ENCODE results near the gene SLC37A1. TPM values are rescaled to one million over a fixed set of nuclear protein-coding genes. Genes with fewer than 3 reads are reported as not detected.

SLC37A1 gene
- total and polyA plus RNA-seq, 9 of the 15 experiments (the other 6 are each of a cell fraction or from before 2014, with no cell fraction given) = 0.06 to 3.4 (median 0.40) TPM

GRCh38 chr21:42559326-42559725, 45.7 kb downstream of the SLC37A1 start:
- no peak overlapping the region for H3K4me2 ChIP-seq (ENCODE audit: insufficient read depth, low read length)
- H3K4me1 ChIP-seq (replicated peaks in 1 of 2; ENCODE audit: control insufficient read depth in 2 of 2, insufficient read depth in 2 of 2, low read length in 2 of 2) = peaks cover 20 to 33% of the 10 kb centered on the region in 2 experiments
- in situ Hi-C loops (cut with MboI) (no loop called here), intact Hi-C loops (cut with micrococcal nuclease) (no loop called here)
- no peak overlapping the region; the same call in 1 of the 2 replicates for H2AFZ ChIP-seq (ENCODE audit: low read depth, low read length)
- no peaks in the 10 kb centered on the region for H3K9me1 ChIP-seq (ENCODE audit: control insufficient read depth, insufficient read depth, low read length)
- ChIA-PET CTCF (ENCODE audit: low intra/inter-chr PET ratio) (no interaction called here), POLR2A (interaction anchor here (1.0 kb wide), 1 partner anchor 10 kb away, joined by 3 read pairs; no protein-coding TSS in a partner anchor)
- no peaks in the 10 kb centered on the region for H3K36me3 ChIP-seq (ENCODE audit: control insufficient read depth, insufficient read depth, low read length)
- H3K27me3 ChIP-seq (ENCODE audit: control insufficient read depth in 2 of 2, insufficient read depth in 2 of 2, low read length in 2 of 2) = peaks cover 6 to 24% of the 10 kb centered on the region in 2 experiments; a peak in 3 of 5 replicates
- BruUV-seq (replicated peaks) = no TSS peak
- no peak overlapping the region for H3K9ac ChIP-seq (ENCODE audit: insufficient read depth in 1 of 2, low read depth in 2 of 2, low read length in 2 of 2)
- TF ChIP-seq EP400 (IDR thresholded peaks at IDR 0.05) (no peak), TOE1 (IDR thresholded peaks at IDR 0.05; ENCODE audit: borderline replicate concordance) (no peak), TOE1 (CRISPR knock-in tag; IDR thresholded peaks at IDR 0.05; ENCODE audit: borderline replicate concordance, low read depth) (no peak), NEUROD1 (IDR thresholded peaks at IDR 0.05; ENCODE audit: borderline replicate concordance, low read depth, low read length, partially characterized antibody) (no peak), MXI1 (IDR thresholded peaks at IDR 0.05; ENCODE audit: low read depth, low read length) (no peak)
- FAIRE-seq = no peak
- WGBS (ENCODE audit: insufficient coverage, low coverage, missing lambda C conversion rate) = 59% methylated on average over 13 of the region's 13 CpGs
- no peaks in the 10 kb centered on the region for H3K79me2 ChIP-seq (ENCODE audit: control insufficient read depth, insufficient read depth, low read length)
- H3K4me3 ChIP-seq = no peak overlapping the region
- no peaks in the 10 kb centered on the region for H4K20me1 ChIP-seq (replicated peaks; ENCODE audit: control insufficient read depth, insufficient read depth, low read length)
- no peaks in the 10 kb centered on the region for H3K9me3 ChIP-seq (replicated peaks; ENCODE audit: control insufficient read depth, insufficient read depth, low read depth, low read length)
- H3K27ac ChIP-seq (ENCODE audit: extremely low read depth, low read depth, low read length) = no peak overlapping the region
- no peak for ATAC-seq
- no peak for DNase-seq (ENCODE audit: extremely low read depth in 1 of 4, low spot score in 3 of 4)

All from K562 (cell line).